Right lobe of liver (tissue), 4 donors: ENCODE results near the gene AKAP13.

ENCODE experiments used
- POLR2A ChIP-seq: fragments of 450-650 bp; IDR thresholded peaks from one replicate; pipeline ENCODE4 v1.6.1; 2017; ENCODE audit warnings: antibody characterized with exemption, mild to moderate bottlenecking
- TF ChIP-seq, protein P1 (sequence below), 4 donors: fragments of 200-600 bp in 3 of 4; fragments of 450-650 bp in 1 of 4; IDR thresholded peaks; one replicate each; pipeline versions ENCODE4 v1.5.1 to v1.8.0; 2016 to 2022; ENCODE audit warnings: antibody characterized with exemption in 4 of 4, mild to moderate bottlenecking in 2 of 4
- donor health status: DM: no; HTN: no; CAD: no.
- donor health status: DM: no; HTN: no; CAD: no.
- donor health status: DM: no; HTN: yes; CAD: no.

DNA sequence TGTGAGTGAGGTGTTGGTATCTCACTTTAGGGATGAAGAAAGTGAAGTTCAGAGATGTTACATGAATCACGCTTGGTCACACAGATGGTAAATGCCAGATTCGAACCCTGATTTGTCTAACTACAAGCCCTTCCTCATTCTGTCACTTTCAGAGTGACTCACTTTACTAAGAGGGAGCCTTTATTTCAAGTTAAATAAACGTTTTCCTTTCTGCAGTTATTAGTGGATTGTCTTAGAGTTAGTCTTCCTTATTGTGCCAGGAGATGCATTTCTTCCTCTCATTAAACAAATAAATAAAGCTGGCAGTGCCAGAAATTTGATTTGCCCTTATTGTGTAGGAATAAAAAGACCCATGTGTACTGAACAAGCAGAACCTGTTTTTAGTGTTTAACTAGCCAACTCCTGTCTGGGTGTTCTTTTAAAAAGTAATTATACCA lies 162.5 kb downstream of the AKAP13 start:
- TF ChIP-seq, protein P1, sequence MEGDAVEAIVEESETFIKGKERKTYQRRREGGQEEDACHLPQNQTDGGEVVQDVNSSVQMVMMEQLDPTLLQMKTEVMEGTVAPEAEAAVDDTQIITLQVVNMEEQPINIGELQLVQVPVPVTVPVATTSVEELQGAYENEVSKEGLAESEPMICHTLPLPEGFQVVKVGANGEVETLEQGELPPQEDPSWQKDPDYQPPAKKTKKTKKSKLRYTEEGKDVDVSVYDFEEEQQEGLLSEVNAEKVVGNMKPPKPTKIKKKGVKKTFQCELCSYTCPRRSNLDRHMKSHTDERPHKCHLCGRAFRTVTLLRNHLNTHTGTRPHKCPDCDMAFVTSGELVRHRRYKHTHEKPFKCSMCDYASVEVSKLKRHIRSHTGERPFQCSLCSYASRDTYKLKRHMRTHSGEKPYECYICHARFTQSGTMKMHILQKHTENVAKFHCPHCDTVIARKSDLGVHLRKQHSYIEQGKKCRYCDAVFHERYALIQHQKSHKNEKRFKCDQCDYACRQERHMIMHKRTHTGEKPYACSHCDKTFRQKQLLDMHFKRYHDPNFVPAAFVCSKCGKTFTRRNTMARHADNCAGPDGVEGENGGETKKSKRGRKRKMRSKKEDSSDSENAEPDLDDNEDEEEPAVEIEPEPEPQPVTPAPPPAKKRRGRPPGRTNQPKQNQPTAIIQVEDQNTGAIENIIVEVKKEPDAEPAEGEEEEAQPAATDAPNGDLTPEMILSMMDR (IDR thresholded peaks at IDR 0.05) = no peak
- no peak for TF ChIP-seq POLR2A
